Measurements from ENCODE around the gene HIVEP1.
A peak's percentile ranks its signal among the peaks of the same experiment; 100 is the strongest.
"Not testable (repeated sequence)": the region's sequence is repeated elsewhere in the genome, so short reads cannot be mapped to it uniquely, and the experiment has no call there.

Gene HIVEP1

GRCh38 chr6:12083763-12084162 lies 71.7 kb downstream of the HIVEP1 start:
- peak; percentile 58 for DNase-seq (ENCODE audit: low read depth, low spot score)

- DNase-seq (ENCODE audit: low read depth, low spot score), result no peak
Observed at GRCh38 chr6:12084681-12085080, 72.6 kb downstream of the HIVEP1 start.

GRCh38 chr6:12088531-12088930 lies 76.4 kb downstream of the HIVEP1 start:
- DNase-seq (ENCODE audit: low read depth, low spot score), result no peak

GRCh38 chr6:12090714-12091113 lies 78.6 kb downstream of the HIVEP1 start:
- peak; percentile 16 for DNase-seq (ENCODE audit: low read depth, low spot score)

GRCh38 chr6:12092762-12093161 lies 80.7 kb downstream of the HIVEP1 start:
- DNase-seq (ENCODE audit: low read depth, low spot score), result no peak

GRCh38 chr6:12094689-12095088 lies 82.6 kb downstream of the HIVEP1 start:
- no peak for DNase-seq (ENCODE audit: low read depth, low spot score)

- no peak for DNase-seq (ENCODE audit: low read depth, low spot score)
Observed at GRCh38 chr6:12096342-12096741, 84.2 kb downstream of the HIVEP1 start.

- no peak for DNase-seq (ENCODE audit: low read depth, low spot score)
Observed at GRCh38 chr6:12097791-12098190, 85.7 kb downstream of the HIVEP1 start.

- no peak for DNase-seq (ENCODE audit: low read depth, low spot score)
Observed at GRCh38 chr6:12099623-12100338, 87.7 kb downstream of the HIVEP1 start.

- no peak for DNase-seq (ENCODE audit: low read depth, low spot score)
Observed at GRCh38 chr6:12101048-12101447, 88.9 kb downstream of the HIVEP1 start.

GRCh38 chr6:12101653-12102312 lies 89.7 kb downstream of the HIVEP1 start:
- DNase-seq (ENCODE audit: low read depth, low spot score), result no peak

- no peak for DNase-seq (ENCODE audit: low read depth, low spot score)
Observed at GRCh38 chr6:12102350-12102749, 90.2 kb downstream of the HIVEP1 start.

- no peak for DNase-seq (ENCODE audit: low read depth, low spot score)
Observed at GRCh38 chr6:12103158-12103557, 91.0 kb downstream of the HIVEP1 start.

- DNase-seq (ENCODE audit: low read depth, low spot score), result no peak
Observed at GRCh38 chr6:12105271-12105670, 93.2 kb downstream of the HIVEP1 start.

- not testable (repeated sequence) for DNase-seq (ENCODE audit: low read depth, low spot score)
Observed at GRCh38 chr6:12108376-12108775, 96.3 kb downstream of the HIVEP1 start.

- no peak for DNase-seq (ENCODE audit: low read depth, low spot score)
Observed at GRCh38 chr6:12110523-12111362, 98.6 kb downstream of the HIVEP1 start.

GRCh38 chr6:12111363-12111670 lies 99.2 kb downstream of the HIVEP1 start:
- no peak for DNase-seq (ENCODE audit: low read depth, low spot score)

- no peak for DNase-seq (ENCODE audit: low read depth, low spot score)
Observed at GRCh38 chr6:12112540-12113189, 100.6 kb downstream of the HIVEP1 start.

GRCh38 chr6:12113190-12113577 lies 101.1 kb downstream of the HIVEP1 start:
- DNase-seq (ENCODE audit: low read depth, low spot score), result peak; percentile 77

GRCh38 chr6:12114055-12114503 lies 102.0 kb downstream of the HIVEP1 start:
- no peak for DNase-seq (ENCODE audit: low read depth, low spot score)

GRCh38 chr6:12115001-12115400 lies 102.9 kb downstream of the HIVEP1 start:
- DNase-seq (ENCODE audit: low read depth, low spot score), result no peak

GRCh38 chr6:12115492-12115891 lies 103.4 kb downstream of the HIVEP1 start:
- no peak for DNase-seq (ENCODE audit: low read depth, low spot score)
